C4-2B (cell line): ENCODE results near the gene LMBR1.

Source experiments
- ZFX ChIP-seq: fragments of 450-650 bp; IDR thresholded peaks from 2 replicates; pipeline ENCODE4 v1.6.1; 2017
- TF ChIP-seq, protein P1 (sequence below): fragments of 450-650 bp; conservative IDR thresholded peaks from 2 replicates; pipeline ENCODE4 v1.5.1; 2017; ENCODE audit warnings: mild to moderate bottlenecking

DNA sequence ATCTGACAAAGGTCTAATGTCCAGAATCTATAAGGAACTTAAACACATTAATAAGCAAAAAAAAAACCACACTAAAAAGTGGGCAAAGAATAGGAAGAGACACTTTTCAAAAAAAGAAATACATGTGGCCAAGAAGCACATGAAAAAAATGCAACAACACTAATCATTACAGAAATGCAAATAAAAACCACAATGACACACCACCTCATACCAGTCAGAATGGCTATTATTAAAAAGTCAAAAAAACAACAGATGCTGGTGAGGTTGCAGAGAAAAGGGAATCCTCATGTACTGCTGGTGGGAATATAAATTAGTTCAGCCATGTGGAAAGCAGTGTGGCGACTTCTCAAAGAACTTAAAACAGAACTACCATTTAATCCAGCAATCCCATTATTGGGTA lies 119.0 kb downstream of the LMBR1 start:
- TF ChIP-seq, protein P1, sequence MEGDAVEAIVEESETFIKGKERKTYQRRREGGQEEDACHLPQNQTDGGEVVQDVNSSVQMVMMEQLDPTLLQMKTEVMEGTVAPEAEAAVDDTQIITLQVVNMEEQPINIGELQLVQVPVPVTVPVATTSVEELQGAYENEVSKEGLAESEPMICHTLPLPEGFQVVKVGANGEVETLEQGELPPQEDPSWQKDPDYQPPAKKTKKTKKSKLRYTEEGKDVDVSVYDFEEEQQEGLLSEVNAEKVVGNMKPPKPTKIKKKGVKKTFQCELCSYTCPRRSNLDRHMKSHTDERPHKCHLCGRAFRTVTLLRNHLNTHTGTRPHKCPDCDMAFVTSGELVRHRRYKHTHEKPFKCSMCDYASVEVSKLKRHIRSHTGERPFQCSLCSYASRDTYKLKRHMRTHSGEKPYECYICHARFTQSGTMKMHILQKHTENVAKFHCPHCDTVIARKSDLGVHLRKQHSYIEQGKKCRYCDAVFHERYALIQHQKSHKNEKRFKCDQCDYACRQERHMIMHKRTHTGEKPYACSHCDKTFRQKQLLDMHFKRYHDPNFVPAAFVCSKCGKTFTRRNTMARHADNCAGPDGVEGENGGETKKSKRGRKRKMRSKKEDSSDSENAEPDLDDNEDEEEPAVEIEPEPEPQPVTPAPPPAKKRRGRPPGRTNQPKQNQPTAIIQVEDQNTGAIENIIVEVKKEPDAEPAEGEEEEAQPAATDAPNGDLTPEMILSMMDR, result no peak
- no peak for TF ChIP-seq ZFX
